H1 (cell line): ENCODE measurements around the gene NUBP2. TPM values are rescaled to one million over a fixed set of nuclear protein-coding genes. Genes with fewer than 3 reads are reported as not detected.

Experiments
- CTCF ChIA-PET: fragments of 300-600 bp; sonication (Branson Sonifier 250); formaldehyde crosslinking; loops from one replicate; lab custom pipeline; 2021; ENCODE audit not compliant: partially characterized antibody; lab: Charles Lee
- POLR2A ChIA-PET: fragments of 300-600 bp; sonication (Branson Sonifier 250); formaldehyde crosslinking; loops from one replicate; lab custom pipeline; 2021; ENCODE audit warnings: inconsistent platforms; ENCODE audit not compliant: partially characterized antibody; lab: Charles Lee
- DNase-seq, 2 experiments: peaks; one replicate each; pipeline versions ENCODE4 v3.0.0 to v3.0.0-alpha.2; 2010 to 2022; ENCODE audit warnings: low spot score in 2 of 2, low read depth in 1 of 2, mixed read lengths in 1 of 2
- FAIRE-seq: peaks from 2 replicates; lab custom pipeline; 2011; peaks lifted over from hg19 to GRCh38; lab: Jason Lieb, UNC
- H2AFZ ChIP-seq: 2 replicates; pipeline ENCODE4 v1.8.1; 2012; ENCODE audit warnings: low read length, inconsistent platforms
- H2AK5ac ChIP-seq: 2 replicates; pipeline ENCODE4 v1.6.1; 2013; ENCODE audit warnings: low read depth, low read length
- H2BK120ac ChIP-seq: replicated peaks from 2 replicates; pipeline ENCODE3; 2013; ENCODE audit warnings: low read depth, low read length, inconsistent platforms
- H2BK12ac ChIP-seq: 2 replicates; pipeline ENCODE4 v1.6.1; 2013; ENCODE audit warnings: low read depth, low read length
- H2BK15ac ChIP-seq: 2 replicates; pipeline ENCODE4 v1.6.1; 2013; ENCODE audit warnings: low read length
- H2BK20ac ChIP-seq: 2 replicates; pipeline ENCODE4 v1.6.1; 2013; ENCODE audit warnings: low read length
- H2BK5ac ChIP-seq: 2 replicates; pipeline ENCODE4 v1.6.1; 2013; ENCODE audit warnings: low read depth, low read length
- H3K14ac ChIP-seq: 2 replicates; pipeline ENCODE4 v1.6.1; 2013; ENCODE audit warnings: inconsistent platforms; ENCODE audit not compliant: insufficient read length
- H3K18ac ChIP-seq: 2 replicates; pipeline ENCODE4 v1.6.1; 2013; ENCODE audit warnings: low read length; ENCODE audit errors: extremely low read depth
- H3K23ac ChIP-seq: 2 replicates; pipeline ENCODE4 v1.6.1; 2013; ENCODE audit warnings: inconsistent platforms; ENCODE audit not compliant: insufficient read length
- H3K23me2 ChIP-seq: 2 replicates; pipeline ENCODE4 v1.6.1; 2013; ENCODE audit warnings: low read depth, low read length
- H3K27ac ChIP-seq: 2 replicates; pipeline ENCODE4 v1.6.1; 2011; ENCODE audit warnings: low read depth, low read length, inconsistent platforms
- H3K27me3 ChIP-seq, 4 experiments: replicated peaks in 1 of 4; 1 replicate in 1 of 4; 2 replicates in 3 of 4; pipeline versions ENCODE4 v1.6.1 to v1.8.1; 2011 to 2013; ENCODE audit warnings: low read length in 3 of 4, mild to moderate bottlenecking in 3 of 4, inconsistent platforms in 2 of 4, mixed read lengths in 2 of 4, moderate library complexity in 1 of 4; ENCODE audit not compliant: control insufficient read depth in 3 of 4, insufficient read depth in 3 of 4; ENCODE audit errors: extremely low read depth in 1 of 4
- H3K36me3 ChIP-seq, 4 experiments: 2 replicates each; pipeline versions ENCODE4 v1.6.1 to v1.8.1; 2011 to 2013; ENCODE audit warnings: mild to moderate bottlenecking in 4 of 4, low read length in 3 of 4, moderate library complexity in 2 of 4, control low read depth in 1 of 4, inconsistent platforms in 1 of 4; ENCODE audit not compliant: insufficient read depth in 4 of 4, control insufficient read depth in 2 of 4
- H3K4ac ChIP-seq: replicated peaks from 2 replicates; pipeline ENCODE3; 2013; ENCODE audit warnings: low read length, low read depth, mixed read lengths, inconsistent platforms; ENCODE audit not compliant: insufficient read length
- H3K4me1 ChIP-seq, 4 experiments: replicated peaks in 1 of 4; 1 replicate in 1 of 4; 2 replicates in 3 of 4; pipeline versions ENCODE4 v1.6.1 to v1.8.1; 2011 to 2013; ENCODE audit warnings: low read length in 3 of 4, inconsistent platforms in 2 of 4, mixed read lengths in 1 of 4; ENCODE audit not compliant: insufficient read depth in 4 of 4, control insufficient read depth in 3 of 4
- H3K4me2 ChIP-seq, 2 experiments: 2 replicates each; pipeline versions ENCODE4 v1.6.1 to v1.8.1; 2011 to 2013; ENCODE audit warnings: low read depth in 2 of 2, low read length in 2 of 2, control low read depth in 1 of 2, inconsistent platforms in 1 of 2, mild to moderate bottlenecking in 1 of 2; ENCODE audit not compliant: insufficient read depth in 1 of 2
- H3K4me3 ChIP-seq, 4 experiments: fragments of 200-600, 300-600 bp in 1 of 4; sonication (generic), shearing (Covaris generic), sonication (Bioruptor Twin) in 1 of 4; 2 replicates each; pipeline versions ENCODE4 v1.5.1 to v1.8.1; 2011 to 2016; ENCODE audit warnings: low read length in 4 of 4, low read depth in 3 of 4, control low read depth in 2 of 4, inconsistent platforms in 2 of 4, mild to moderate bottlenecking in 2 of 4, mixed read lengths in 1 of 4, moderate library complexity in 1 of 4; ENCODE audit not compliant: insufficient read depth in 2 of 4; ENCODE audit errors: extremely low read depth in 1 of 4
- H3K56ac ChIP-seq: replicated peaks from 2 replicates; pipeline ENCODE3; 2013; ENCODE audit warnings: low read depth, mild to moderate bottlenecking, mixed read lengths, low read length, inconsistent platforms; ENCODE audit not compliant: insufficient read length
- H3K79me1 ChIP-seq: 2 replicates; pipeline ENCODE4 v1.6.1; 2013; ENCODE audit warnings: low read depth, low read length, control low read depth
- H3K79me2 ChIP-seq, 2 experiments: 2 replicates each; pipeline versions ENCODE4 v1.6.1 to v1.8.1; 2012 to 2013; ENCODE audit warnings: low read length in 2 of 2, mild to moderate bottlenecking in 2 of 2, inconsistent platforms in 1 of 2; ENCODE audit not compliant: insufficient read depth in 2 of 2, control insufficient read depth in 1 of 2
- H3K9ac ChIP-seq, 4 experiments: replicated peaks in 1 of 4; 1 replicate in 1 of 4; 2 replicates in 3 of 4; pipeline versions ENCODE4 v1.6.1 to v1.8.1; 2011 to 2013; ENCODE audit warnings: low read depth in 3 of 4, low read length in 3 of 4, control low read depth in 2 of 4, mild to moderate bottlenecking in 2 of 4, moderate library complexity in 2 of 4, inconsistent platforms in 1 of 4; ENCODE audit errors: extremely low read depth in 1 of 4
- H3K9me3 ChIP-seq, 2 experiments: 2 replicates each; pipeline versions ENCODE4 v1.6.1 to v1.8.1; 2012 to 2013; ENCODE audit warnings: mild to moderate bottlenecking in 2 of 2, moderate library complexity in 2 of 2, control low read depth in 1 of 2, inconsistent platforms in 1 of 2, low read depth in 1 of 2, low read length in 1 of 2, mixed read lengths in 1 of 2; ENCODE audit not compliant: insufficient read depth in 2 of 2
- H4K20me1 ChIP-seq, 2 experiments: replicated peaks in 1 of 2; 2 replicates each; pipeline versions ENCODE3 to v1.8.1; 2011 to 2013; ENCODE audit warnings: inconsistent platforms in 2 of 2, low read length in 2 of 2, mild to moderate bottlenecking in 1 of 2; ENCODE audit not compliant: insufficient read depth in 2 of 2, control insufficient read depth in 1 of 2
- H4K5ac ChIP-seq: 2 replicates; pipeline ENCODE4 v1.6.1; 2013; ENCODE audit warnings: low read length, low read depth, mixed read lengths, inconsistent platforms; ENCODE audit not compliant: insufficient read length
- H4K8ac ChIP-seq: 2 replicates; pipeline ENCODE4 v1.8.0; 2013; ENCODE audit warnings: mild to moderate bottlenecking, moderate library complexity, low read length, inconsistent platforms; ENCODE audit not compliant: insufficient read depth; ENCODE audit errors: extremely low read depth
- H4K91ac ChIP-seq: replicated peaks from 2 replicates; pipeline ENCODE3; 2013; ENCODE audit warnings: low read length, mixed read lengths, inconsistent platforms; ENCODE audit not compliant: insufficient read length
- BACH1 ChIP-seq: IDR thresholded peaks from 2 replicates; pipeline ENCODE4 v1.6.1; 2012; ENCODE audit warnings: low read length, improper control_type of control experiment
- BRCA1 ChIP-seq: IDR thresholded peaks from 2 replicates; pipeline ENCODE4 v1.6.1; 2012; ENCODE audit warnings: low read depth, low read length, improper control_type of control experiment
- HDAC2 ChIP-seq, 2 experiments: fragments of 300-600 bp in 1 of 2; sonication (generic) in 1 of 2; IDR thresholded peaks; 2 replicates each; pipeline ENCODE4 v1.6.1; 2011 to 2012; ENCODE audit warnings: low read depth in 2 of 2, low read length in 2 of 2, mild to moderate bottlenecking in 2 of 2, moderate library complexity in 2 of 2, borderline replicate concordance in 1 of 2, inconsistent platforms in 1 of 2
- SAP30 ChIP-seq: fragments of 300-600 bp; sonication (generic); IDR thresholded peaks from 2 replicates; pipeline ENCODE4 v1.7.1; 2012; ENCODE audit warnings: low read length, moderate library complexity, mild to moderate bottlenecking, inconsistent platforms; ENCODE audit not compliant: insufficient read depth, insufficient replicate concordance
- SIN3A ChIP-seq, 2 experiments: IDR thresholded peaks in 1 of 2; conservative IDR thresholded peaks in 1 of 2; 2 replicates each; pipeline ENCODE4 v1.6.1; 2011 to 2012; ENCODE audit warnings: low read length in 2 of 2, improper control_type of control experiment in 1 of 2, low read depth in 1 of 2, mild to moderate bottlenecking in 1 of 2
- SP4 ChIP-seq: IDR thresholded peaks from 2 replicates; pipeline ENCODE4 v1.6.1; 2012; ENCODE audit warnings: low read length, inconsistent platforms
- TEAD4 ChIP-seq: IDR thresholded peaks from 2 replicates; pipeline ENCODE4 v1.6.1; 2012; ENCODE audit warnings: low read depth, low read length, inconsistent platforms, mixed read lengths
- WGBS, 2 experiments: shearing (Covaris generic) in 1 of 2; methylation state at CpG; one replicate each; pipeline versions ENCODE4 v1.1.6 to v1.1.7; 2013 to 2015; ENCODE audit warnings: low lambda C conversion rate in 2 of 2, mixed read lengths in 2 of 2, inconsistent platforms in 1 of 2, low coverage in 1 of 2, missing lambda C conversion rate in 1 of 2; ENCODE audit not compliant: insufficient replicate concordance in 2 of 2, insufficient coverage in 1 of 2, insufficient read length in 1 of 2; ENCODE audit errors: extremely low coverage in 1 of 2, missing lambda C conversion rate in 1 of 2; 5-methylcytosine and 5-hydroxymethylcytosine counted together
- polyA plus RNA-seq, 7 experiments: library from polyadenylated mRNA; depleted of rRNA in 3 of 7; stranded (reverse) in 5 of 7; unstranded in 2 of 7; fragments of >200 nt in 5 of 7; fragments of 200-250 nt in 2 of 7; gene quantifications; 1 replicate in 5 of 7; 2 replicates in 1 of 7; 4 replicates in 1 of 7; pipeline versions ENCODE4 v1.2.1 to v1.2.3, GENCODE V29; 2011 to 2013; ENCODE audit warnings: missing spikeins in 2 of 7, mixed read lengths in 2 of 7
- total RNA-seq: library from RNA; stranded (reverse); fragmentation: NEBNext Ultra II Directional; extraction: Animal tissue kit (Norgen Biotek cat#: 25700); gene quantifications from 2 replicates; pipeline ENCODE4 v1.2.1, GENCODE V29; 2021

NUBP2 gene
- total and polyA plus RNA-seq, 2 of the 8 experiments (the other 6 are each of a cell fraction or from before 2014, with no cell fraction given): 70.3 to 96.9 TPM

DNA sequence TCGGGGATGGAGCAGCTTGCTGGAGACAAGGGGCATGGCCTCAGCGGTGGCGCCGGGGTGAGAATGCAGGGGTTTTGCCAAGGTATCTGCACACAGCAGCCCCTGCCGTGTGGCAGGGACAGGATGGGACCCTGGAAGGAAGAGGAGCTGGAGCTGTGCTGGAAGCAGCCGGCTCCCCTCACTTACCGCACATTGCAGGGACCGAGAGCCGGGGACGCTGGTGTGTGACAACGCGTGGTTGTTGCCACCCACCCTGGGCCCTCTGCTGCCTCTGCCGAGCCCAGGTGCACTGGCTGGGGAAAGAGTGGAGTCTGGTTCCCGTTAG lies 3.0 kb downstream of the NUBP2 start:
- Histone ChIP-seq H3K4me1 (peaks cover 0 to 7% (median 4%) of the 10 kb centered on the region in 4 experiments; a peak in 5 of 7 replicates), H4K20me1 (peaks cover 20 to 25% of the 10 kb centered on the region in 2 experiments), H2BK20ac (no peak overlapping the region), H3K18ac (no peak overlapping the region), H3K79me2 (peaks cover 0 to 35% of the 10 kb centered on the region in 2 experiments; a peak in 3 of 4 replicates), H3K56ac (no peak overlapping the region), H3K9me3 (no peaks in the 10 kb centered on the region), H2AFZ (no peak overlapping the region), H3K9ac (no peak overlapping the region), H3K79me1 (peaks cover 16% of the 10 kb centered on the region; the same call in 1 of the 2 replicates), H4K5ac (no peak overlapping the region), H4K8ac (0 out of 2 replicates have a peak overlapping the region, but pooled peaks have one; percentile 5), H3K36me3 (peaks cover 0 to 34% (median 2%) of the 10 kb centered on the region in 4 experiments; a peak in 4 of 8 replicates), H2BK5ac (no peak overlapping the region), H4K91ac (no peak overlapping the region), H2BK120ac (no peak overlapping the region), H3K4ac (no peak overlapping the region), H3K4me3 (no peak overlapping the region), H3K27ac (no peak overlapping the region), H2AK5ac (no peak overlapping the region), H3K23me2 (peaks cover 3% of the 10 kb centered on the region; the same call in 1 of the 2 replicates), H3K4me2 (no peak overlapping the region), H3K27me3 (no peaks in the 10 kb centered on the region), H2BK12ac (no peak overlapping the region), H2BK15ac (no peak overlapping the region), H3K14ac (no peak overlapping the region), H3K23ac (no peak overlapping the region)
- 93% methylated on average over 14 of the region's 14 CpGs; no CpG with 5 or more reads in 1 of the 2 experiments for WGBS, 2 experiments
- no peak for DNase-seq
- CTCF ChIA-PET: interaction anchor here (0.5 to 1.4 kb wide), 3 partner anchors 12 to 42 kb away, joined by 3 to 4 read pairs (median 3); partner anchors contain the start of gene FAHD1
- no peak for FAIRE-seq
- POLR2A ChIA-PET: interaction anchor here (4.0 kb wide), 1 partner anchor 11 kb away, joined by 13 read pairs; no protein-coding TSS in a partner anchor
- TF ChIP-seq BACH1 (no peak), SIN3A (conservative IDR thresholded peaks at IDR 0.05 in 1 of 2, IDR thresholded peaks at IDR 0.05 in 1 of 2; ENCODE audit: low read depth in 1 of 2, low read length in 2 of 2) (no peak), BRCA1 (no peak), TEAD4 (no peak), SAP30 (no peak), SP4 (no peak), HDAC2 (IDR thresholded peaks at IDR 0.05; ENCODE audit: borderline replicate concordance in 1 of 2, low read depth in 2 of 2, low read length in 2 of 2) (no peak)
